Lower leg skin (tissue), 3 donors: ENCODE measurements around the gene NF2.

Source experiments
- CTCF ChIP-seq, 3 donors: fragments of 450-650 bp; IDR thresholded peaks; one replicate each; pipeline ENCODE4 v1.5.1; 2016; ENCODE audit warnings: antibody characterized with exemption in 3 of 3, mild to moderate bottlenecking in 3 of 3, moderate library complexity in 2 of 3
- POLR2A ChIP-seq, 2 donors: fragments of 450-650 bp; IDR thresholded peaks; one replicate each; pipeline ENCODE4 v1.6.1; 2016 to 2017; ENCODE audit warnings: antibody characterized with exemption in 2 of 2, mild to moderate bottlenecking in 1 of 2, moderate library complexity in 1 of 2

- TF ChIP-seq CTCF (IDR thresholded peaks at IDR 0.05) = no peak
- TF ChIP-seq POLR2A (IDR thresholded peaks at IDR 0.05) = no peak
These were observed 12.4 kb downstream of the NF2 start for GRCh38 chr22:29615705-29616327.
